NT2/D1 (cell line): ENCODE measurements around the gene CHN2.

Experiments
- SUZ12 ChIP-seq: IDR thresholded peaks from 2 replicates; pipeline ENCODE4 v1.6.1; 2011; ENCODE audit not compliant: insufficient read length, insufficient read depth; ENCODE audit errors: extremely low read depth
- ZNF274 ChIP-seq: IDR thresholded peaks from 2 replicates; pipeline ENCODE4 v1.6.1; 2011; ENCODE audit warnings: mild to moderate bottlenecking, low read depth, low read length

- TF ChIP-seq SUZ12 (no peak), ZNF274 (no peak)
These were observed 1.8 kb upstream of the CHN2 start for GRCh38 chr7:29192811-29193210.
